Panc1 (cell line): ENCODE results near the gene LILRB3.
"Not testable (repeated sequence)": the region's sequence is repeated elsewhere in the genome, so short reads cannot be mapped to it uniquely, and the experiment has no call there.

Experiments
- SIN3A ChIP-seq: IDR thresholded peaks from 2 replicates; pipeline ENCODE4 v1.6.1; 2012; ENCODE audit warnings: low read depth, mild to moderate bottlenecking, low read length, moderate library complexity, borderline replicate concordance; ENCODE audit not compliant: insufficient read depth
- TF ChIP-seq, protein P1 (sequence below): fragments of 450-650 bp; IDR thresholded peaks from 2 replicates; pipeline ENCODE4 v1.5.1; 2017; ENCODE audit warnings: mild to moderate bottlenecking
- TF ChIP-seq, protein P2 (sequence below), 2 experiments: IDR thresholded peaks; 2 replicates each; pipeline ENCODE4 v1.6.1; 2011 to 2012; ENCODE audit warnings: low read depth in 2 of 2, control low read depth in 1 of 2, low read length in 1 of 2, mild to moderate bottlenecking in 1 of 2, moderate library complexity in 1 of 2; ENCODE audit not compliant: insufficient read depth in 1 of 2

DNA sequence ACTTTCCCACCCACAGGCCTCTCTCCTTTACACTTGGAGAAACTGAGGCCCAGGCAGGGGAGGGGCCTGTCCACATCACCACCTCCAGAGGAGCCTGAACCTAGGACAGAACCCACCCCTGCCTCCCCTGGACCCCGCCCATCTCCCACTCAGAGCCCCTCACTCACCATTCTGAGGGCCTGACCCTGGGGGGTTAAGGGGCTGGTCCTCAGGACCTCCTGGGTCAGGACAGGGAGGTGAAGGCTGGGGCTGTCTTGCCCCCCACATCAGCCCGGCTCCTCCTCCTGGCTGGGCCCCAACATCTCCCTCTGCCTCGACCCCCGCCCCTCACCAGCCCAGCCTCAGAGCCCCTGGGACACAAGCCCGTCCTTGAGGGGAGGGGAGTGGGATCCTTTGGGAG lies 3.1 kb downstream of the LILRB3 start:
- TF ChIP-seq, protein P1, sequence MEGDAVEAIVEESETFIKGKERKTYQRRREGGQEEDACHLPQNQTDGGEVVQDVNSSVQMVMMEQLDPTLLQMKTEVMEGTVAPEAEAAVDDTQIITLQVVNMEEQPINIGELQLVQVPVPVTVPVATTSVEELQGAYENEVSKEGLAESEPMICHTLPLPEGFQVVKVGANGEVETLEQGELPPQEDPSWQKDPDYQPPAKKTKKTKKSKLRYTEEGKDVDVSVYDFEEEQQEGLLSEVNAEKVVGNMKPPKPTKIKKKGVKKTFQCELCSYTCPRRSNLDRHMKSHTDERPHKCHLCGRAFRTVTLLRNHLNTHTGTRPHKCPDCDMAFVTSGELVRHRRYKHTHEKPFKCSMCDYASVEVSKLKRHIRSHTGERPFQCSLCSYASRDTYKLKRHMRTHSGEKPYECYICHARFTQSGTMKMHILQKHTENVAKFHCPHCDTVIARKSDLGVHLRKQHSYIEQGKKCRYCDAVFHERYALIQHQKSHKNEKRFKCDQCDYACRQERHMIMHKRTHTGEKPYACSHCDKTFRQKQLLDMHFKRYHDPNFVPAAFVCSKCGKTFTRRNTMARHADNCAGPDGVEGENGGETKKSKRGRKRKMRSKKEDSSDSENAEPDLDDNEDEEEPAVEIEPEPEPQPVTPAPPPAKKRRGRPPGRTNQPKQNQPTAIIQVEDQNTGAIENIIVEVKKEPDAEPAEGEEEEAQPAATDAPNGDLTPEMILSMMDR = not testable (repeated sequence)
- TF ChIP-seq, protein P2, sequence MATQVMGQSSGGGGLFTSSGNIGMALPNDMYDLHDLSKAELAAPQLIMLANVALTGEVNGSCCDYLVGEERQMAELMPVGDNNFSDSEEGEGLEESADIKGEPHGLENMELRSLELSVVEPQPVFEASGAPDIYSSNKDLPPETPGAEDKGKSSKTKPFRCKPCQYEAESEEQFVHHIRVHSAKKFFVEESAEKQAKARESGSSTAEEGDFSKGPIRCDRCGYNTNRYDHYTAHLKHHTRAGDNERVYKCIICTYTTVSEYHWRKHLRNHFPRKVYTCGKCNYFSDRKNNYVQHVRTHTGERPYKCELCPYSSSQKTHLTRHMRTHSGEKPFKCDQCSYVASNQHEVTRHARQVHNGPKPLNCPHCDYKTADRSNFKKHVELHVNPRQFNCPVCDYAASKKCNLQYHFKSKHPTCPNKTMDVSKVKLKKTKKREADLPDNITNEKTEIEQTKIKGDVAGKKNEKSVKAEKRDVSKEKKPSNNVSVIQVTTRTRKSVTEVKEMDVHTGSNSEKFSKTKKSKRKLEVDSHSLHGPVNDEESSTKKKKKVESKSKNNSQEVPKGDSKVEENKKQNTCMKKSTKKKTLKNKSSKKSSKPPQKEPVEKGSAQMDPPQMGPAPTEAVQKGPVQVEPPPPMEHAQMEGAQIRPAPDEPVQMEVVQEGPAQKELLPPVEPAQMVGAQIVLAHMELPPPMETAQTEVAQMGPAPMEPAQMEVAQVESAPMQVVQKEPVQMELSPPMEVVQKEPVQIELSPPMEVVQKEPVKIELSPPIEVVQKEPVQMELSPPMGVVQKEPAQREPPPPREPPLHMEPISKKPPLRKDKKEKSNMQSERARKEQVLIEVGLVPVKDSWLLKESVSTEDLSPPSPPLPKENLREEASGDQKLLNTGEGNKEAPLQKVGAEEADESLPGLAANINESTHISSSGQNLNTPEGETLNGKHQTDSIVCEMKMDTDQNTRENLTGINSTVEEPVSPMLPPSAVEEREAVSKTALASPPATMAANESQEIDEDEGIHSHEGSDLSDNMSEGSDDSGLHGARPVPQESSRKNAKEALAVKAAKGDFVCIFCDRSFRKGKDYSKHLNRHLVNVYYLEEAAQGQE (IDR thresholded peaks at IDR 0.05; ENCODE audit: insufficient read depth in 1 of 2, low read depth in 2 of 2, low read length in 1 of 2) = not testable (repeated sequence)
- TF ChIP-seq SIN3A = not testable (repeated sequence)
